ENCODE measurements around the gene MAML2.

MAML2 gene

GRCh38 chr11:96241331-96241841 lies 101.6 kb downstream of the MAML2 start:
- no peak for TF ChIP-seq CTCF (IDR thresholded peaks at IDR 0.05; ENCODE audit: low read depth, low read length)
- DNase-seq (ENCODE audit: extremely low read depth, low read depth), result no peak

GRCh38 chr11:96238563-96239135 lies 104.3 kb downstream of the MAML2 start:
- DNase-seq (ENCODE audit: extremely low read depth, low read depth), result no peak
- TF ChIP-seq CTCF (IDR thresholded peaks at IDR 0.05; ENCODE audit: low read depth, low read length), result no peak

- DNase-seq (ENCODE audit: extremely low read depth, low read depth), result no peak
Observed at GRCh38 chr11:96237766-96238266, 105.2 kb downstream of the MAML2 start.

GRCh38 chr11:96235751-96236150 lies 107.2 kb downstream of the MAML2 start:
- TF ChIP-seq CTCF (IDR thresholded peaks at IDR 0.05; ENCODE audit: low read depth, low read length), result no peak
- no peak for DNase-seq (ENCODE audit: extremely low read depth, low read depth)

More at GRCh38 chr11:96237766-96238266, 105.2 kb downstream of the MAML2 start:
- TF ChIP-seq CTCF (IDR thresholded peaks at IDR 0.05; ENCODE audit: low read depth, low read length), result no peak

GRCh38 chr11:96234866-96235441 lies 108.0 kb downstream of the MAML2 start:
- DNase-seq (ENCODE audit: extremely low read depth, low read depth), result no peak
- TF ChIP-seq CTCF (IDR thresholded peaks at IDR 0.05; ENCODE audit: low read depth, low read length), result no peak

GRCh38 chr11:96232132-96232531 lies 110.9 kb downstream of the MAML2 start:
- DNase-seq (ENCODE audit: extremely low read depth, low read depth), result no peak

More at GRCh38 chr11:96232132-96232531, 110.9 kb downstream of the MAML2 start:
- TF ChIP-seq CTCF (IDR thresholded peaks at IDR 0.05; ENCODE audit: low read depth, low read length), result no peak
